ENCODE results near the gene SYNPO2.

SYNPO2 gene

DNA sequence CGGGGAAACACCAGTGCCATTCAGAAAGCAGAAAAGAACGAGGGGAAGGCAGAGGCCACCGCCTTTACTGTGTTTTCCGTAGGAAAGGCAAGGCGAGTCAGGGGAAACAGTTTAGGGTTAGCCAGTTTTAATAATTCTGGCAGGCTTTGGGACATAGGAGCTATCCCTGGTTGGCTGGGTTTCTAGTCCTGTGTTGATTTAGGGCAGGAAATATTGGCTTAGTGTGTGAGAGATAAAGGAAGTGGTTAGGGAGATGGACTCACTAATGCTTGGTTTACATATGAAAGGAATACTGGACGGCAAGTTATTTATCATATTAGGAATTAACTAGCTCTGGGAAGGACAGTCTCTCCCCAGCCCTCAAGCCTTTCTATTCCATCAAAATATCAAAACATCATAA is 53.1 kb downstream of the SYNPO2 start:
- peak; percentile 12 for DNase-seq (ENCODE audit: low read depth)
- TF ChIP-seq, protein P1, sequence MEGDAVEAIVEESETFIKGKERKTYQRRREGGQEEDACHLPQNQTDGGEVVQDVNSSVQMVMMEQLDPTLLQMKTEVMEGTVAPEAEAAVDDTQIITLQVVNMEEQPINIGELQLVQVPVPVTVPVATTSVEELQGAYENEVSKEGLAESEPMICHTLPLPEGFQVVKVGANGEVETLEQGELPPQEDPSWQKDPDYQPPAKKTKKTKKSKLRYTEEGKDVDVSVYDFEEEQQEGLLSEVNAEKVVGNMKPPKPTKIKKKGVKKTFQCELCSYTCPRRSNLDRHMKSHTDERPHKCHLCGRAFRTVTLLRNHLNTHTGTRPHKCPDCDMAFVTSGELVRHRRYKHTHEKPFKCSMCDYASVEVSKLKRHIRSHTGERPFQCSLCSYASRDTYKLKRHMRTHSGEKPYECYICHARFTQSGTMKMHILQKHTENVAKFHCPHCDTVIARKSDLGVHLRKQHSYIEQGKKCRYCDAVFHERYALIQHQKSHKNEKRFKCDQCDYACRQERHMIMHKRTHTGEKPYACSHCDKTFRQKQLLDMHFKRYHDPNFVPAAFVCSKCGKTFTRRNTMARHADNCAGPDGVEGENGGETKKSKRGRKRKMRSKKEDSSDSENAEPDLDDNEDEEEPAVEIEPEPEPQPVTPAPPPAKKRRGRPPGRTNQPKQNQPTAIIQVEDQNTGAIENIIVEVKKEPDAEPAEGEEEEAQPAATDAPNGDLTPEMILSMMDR (IDR thresholded peaks at IDR 0.05; ENCODE audit: low read length, missing control alignments): no peak
- no peak overlapping the region for H3K4me3 ChIP-seq (replicated peaks; ENCODE audit: low read depth, low read length)

DNA sequence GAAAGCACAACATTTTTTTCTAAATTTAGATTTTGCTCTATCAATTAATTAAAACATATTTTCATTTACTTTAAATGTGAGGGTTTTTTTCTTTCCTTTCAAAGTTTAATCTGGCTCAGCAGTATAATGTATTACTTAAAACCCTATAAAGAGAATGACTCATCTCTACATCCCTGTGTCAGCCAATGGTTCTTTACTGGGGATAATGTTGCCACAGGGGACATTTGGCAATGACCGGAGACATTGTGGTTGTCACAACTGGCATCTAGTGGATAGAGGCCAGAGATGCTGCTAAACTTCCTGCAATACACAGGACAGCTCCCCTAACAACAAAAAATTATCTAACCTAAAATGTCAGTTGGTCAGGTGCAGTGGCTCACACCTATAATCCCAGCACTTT is 53.8 kb downstream of the SYNPO2 start:
- DNase-seq (ENCODE audit: low read depth): peak; percentile 29
- no peak overlapping the region for H3K4me3 ChIP-seq (replicated peaks; ENCODE audit: low read depth, low read length)
- TF ChIP-seq, protein P1 (IDR thresholded peaks at IDR 0.05; ENCODE audit: low read length, missing control alignments): no peak

DNA sequence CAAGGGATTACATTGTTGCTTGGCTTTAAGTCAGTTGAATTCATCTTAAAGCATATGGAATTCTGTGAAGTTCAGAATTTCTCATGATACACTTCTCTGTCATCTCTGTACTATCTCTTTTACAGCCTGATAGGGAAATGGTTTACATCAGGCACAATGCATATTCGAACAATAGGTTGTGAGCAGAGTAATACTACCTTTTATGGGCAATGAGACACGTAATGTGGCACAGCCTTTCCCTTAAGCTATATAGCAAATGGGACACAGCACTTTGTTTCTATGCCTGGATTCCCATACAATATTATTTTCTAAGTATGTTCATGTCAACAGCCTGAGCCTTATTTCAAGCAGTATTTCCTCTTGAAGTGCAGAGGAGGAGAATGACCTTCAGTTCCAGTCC is 58.4 kb downstream of the SYNPO2 start:
- peak; percentile 50 for DNase-seq (ENCODE audit: low read depth)
- no peak overlapping the region for H3K4me3 ChIP-seq (replicated peaks; ENCODE audit: low read depth, low read length)
- TF ChIP-seq, protein P1 (IDR thresholded peaks at IDR 0.05; ENCODE audit: low read length, missing control alignments): no peak

DNA sequence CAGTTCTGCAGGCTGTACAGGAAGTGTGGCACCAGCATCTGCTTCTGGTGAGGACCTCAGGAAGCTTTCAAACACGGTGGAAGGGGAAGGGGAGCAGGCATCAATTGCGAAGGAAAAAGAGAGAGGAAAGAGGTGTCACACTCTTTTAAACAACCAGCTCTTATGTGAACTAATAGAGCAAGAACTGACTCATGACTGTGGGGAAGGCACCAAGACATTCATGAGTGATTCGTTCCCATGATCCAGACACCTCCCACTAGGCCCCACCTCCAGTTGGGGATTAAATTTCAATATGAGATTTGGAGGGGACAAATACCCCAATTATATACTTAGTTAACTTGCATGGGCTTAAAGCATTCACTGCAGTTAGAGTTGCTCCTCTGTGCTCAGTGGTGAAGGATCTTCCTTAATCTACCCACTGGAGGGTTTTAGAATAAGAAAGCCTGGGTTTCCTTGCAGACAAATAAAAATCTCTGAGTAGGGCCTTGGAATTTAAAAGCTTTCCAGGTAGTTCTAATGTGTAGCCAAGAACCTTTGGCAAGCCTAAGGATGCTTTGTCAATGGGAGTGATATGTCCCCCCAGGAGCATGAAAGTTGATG is 60.0 kb downstream of the SYNPO2 start:
- H3K4me3 ChIP-seq (replicated peaks; ENCODE audit: low read depth, low read length): no peak overlapping the region
- DNase-seq (ENCODE audit: low read depth): no peak
- TF ChIP-seq, protein P1 (IDR thresholded peaks at IDR 0.05; ENCODE audit: low read length, missing control alignments): no peak

DNA sequence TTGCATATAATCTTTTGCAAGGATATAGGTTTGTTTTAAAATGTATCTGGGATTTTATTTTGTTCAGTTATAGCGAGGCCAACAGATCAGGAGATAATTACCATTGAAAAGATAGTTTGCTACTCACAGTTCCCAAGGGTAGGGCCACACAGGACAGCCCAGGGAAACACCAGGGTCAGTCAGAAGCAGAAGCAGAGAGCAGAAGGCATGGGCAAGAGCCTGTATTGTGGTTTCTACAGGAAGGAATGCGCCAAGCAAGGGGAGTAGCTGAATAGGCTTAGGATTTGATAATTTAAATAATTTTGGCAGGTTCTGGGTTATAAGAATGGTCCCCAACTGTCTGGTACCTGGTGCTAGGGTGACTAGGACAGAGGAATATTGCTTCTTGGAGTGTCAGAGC is 61.6 kb downstream of the SYNPO2 start:
- no peak overlapping the region for H3K4me3 ChIP-seq (replicated peaks; ENCODE audit: low read depth, low read length)
- DNase-seq (ENCODE audit: low read depth): no peak
- TF ChIP-seq, protein P1 (IDR thresholded peaks at IDR 0.05; ENCODE audit: low read length, missing control alignments): no peak

DNA sequence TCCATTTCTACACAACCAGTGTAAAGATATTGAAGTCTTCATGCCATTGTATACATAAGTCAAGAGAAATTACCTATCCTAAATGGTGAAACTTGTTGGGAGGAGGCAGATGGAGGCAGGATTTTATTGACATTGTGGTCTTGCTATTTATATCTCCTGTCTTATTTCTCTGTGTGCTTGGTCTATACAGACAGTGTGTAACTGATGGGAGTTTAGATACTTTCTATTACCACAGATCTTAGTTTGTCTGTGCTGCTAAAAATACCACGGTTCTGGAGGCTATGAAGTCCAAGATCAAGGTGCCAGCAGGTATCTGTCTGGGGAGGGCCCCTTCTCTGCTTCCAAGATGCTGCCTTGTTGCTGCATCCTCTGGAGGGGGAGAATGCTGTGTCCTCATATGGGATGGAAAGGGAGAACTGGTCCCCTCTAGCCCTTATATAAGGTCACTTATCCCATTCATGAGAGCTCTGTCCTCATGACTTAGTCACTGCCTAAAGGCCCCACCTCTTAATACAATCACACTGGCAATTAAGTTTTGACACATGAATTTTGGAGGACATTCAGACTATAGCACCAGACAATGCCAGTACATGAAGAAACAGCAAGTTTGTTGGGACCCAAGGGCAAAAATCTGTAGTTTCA is 62.4 kb downstream of the SYNPO2 start:
- TF ChIP-seq, protein P1 (IDR thresholded peaks at IDR 0.05; ENCODE audit: low read length, missing control alignments): no peak
- DNase-seq (ENCODE audit: low read depth): no peak

DNA sequence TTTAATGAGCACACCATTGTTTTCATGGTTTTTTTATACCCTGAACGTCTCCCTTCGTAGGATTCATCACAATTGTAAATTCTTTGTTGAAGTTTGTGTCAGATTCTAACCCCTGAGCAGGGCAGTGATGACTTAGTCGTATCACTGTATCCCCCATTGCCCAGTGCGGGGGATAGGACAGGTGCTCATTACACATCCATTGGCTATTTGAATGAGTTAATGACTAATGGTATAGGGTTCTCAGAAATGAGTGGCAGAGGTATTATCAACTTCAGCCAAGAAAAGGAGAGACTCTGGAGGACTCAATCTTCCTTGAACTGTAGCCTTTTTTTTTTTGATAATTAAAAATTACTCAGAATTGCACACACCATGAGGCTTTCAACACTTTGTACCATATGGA is 64.6 kb downstream of the SYNPO2 start:
- no peak overlapping the region for H3K4me3 ChIP-seq (replicated peaks; ENCODE audit: low read depth, low read length)
- TF ChIP-seq, protein P1 (IDR thresholded peaks at IDR 0.05; ENCODE audit: low read length, missing control alignments): no peak
- no peak for DNase-seq (ENCODE audit: low read depth)

More for the DNA sequence above, 62.4 kb downstream of the SYNPO2 start:
- no peak overlapping the region for H3K4me3 ChIP-seq (replicated peaks; ENCODE audit: low read depth, low read length)
